Transverse colon (tissue), 4 donors: ENCODE data around the gene SCT.

ENCODE experiments used
- EP300 ChIP-seq: sonication (generic); formaldehyde crosslinking; IDR thresholded peaks from one replicate; pipeline ENCODE4 v1.6.1; 2017; ENCODE audit warnings: antibody characterized with exemption, low read depth
- POLR2A ChIP-seq: fragments of 450-650 bp; IDR thresholded peaks from one replicate; pipeline ENCODE4 v1.6.1; 2016; ENCODE audit warnings: antibody characterized with exemption, mild to moderate bottlenecking, moderate library complexity
- POLR2AphosphoS5 ChIP-seq, 3 donors: sonication (generic); formaldehyde crosslinking; IDR thresholded peaks; one replicate each; pipeline ENCODE4 v1.6.1; 2016; ENCODE audit warnings: antibody characterized with exemption in 3 of 3
- TF ChIP-seq, protein P1 (sequence below), 5 experiments: fragments of 200-600 bp in 3 of 5; fragments of 450-650 bp in 2 of 5; sonication (generic) in 3 of 5; IDR thresholded peaks; 1 replicate in 2 of 5; 2 replicates in 3 of 5; pipeline ENCODE4 v1.5.1; 2016 to 2017; ENCODE audit warnings: antibody characterized with exemption in 5 of 5, inconsistent platforms in 3 of 5, mild to moderate bottlenecking in 2 of 5, moderate library complexity in 1 of 5

- TF ChIP-seq, protein P1, sequence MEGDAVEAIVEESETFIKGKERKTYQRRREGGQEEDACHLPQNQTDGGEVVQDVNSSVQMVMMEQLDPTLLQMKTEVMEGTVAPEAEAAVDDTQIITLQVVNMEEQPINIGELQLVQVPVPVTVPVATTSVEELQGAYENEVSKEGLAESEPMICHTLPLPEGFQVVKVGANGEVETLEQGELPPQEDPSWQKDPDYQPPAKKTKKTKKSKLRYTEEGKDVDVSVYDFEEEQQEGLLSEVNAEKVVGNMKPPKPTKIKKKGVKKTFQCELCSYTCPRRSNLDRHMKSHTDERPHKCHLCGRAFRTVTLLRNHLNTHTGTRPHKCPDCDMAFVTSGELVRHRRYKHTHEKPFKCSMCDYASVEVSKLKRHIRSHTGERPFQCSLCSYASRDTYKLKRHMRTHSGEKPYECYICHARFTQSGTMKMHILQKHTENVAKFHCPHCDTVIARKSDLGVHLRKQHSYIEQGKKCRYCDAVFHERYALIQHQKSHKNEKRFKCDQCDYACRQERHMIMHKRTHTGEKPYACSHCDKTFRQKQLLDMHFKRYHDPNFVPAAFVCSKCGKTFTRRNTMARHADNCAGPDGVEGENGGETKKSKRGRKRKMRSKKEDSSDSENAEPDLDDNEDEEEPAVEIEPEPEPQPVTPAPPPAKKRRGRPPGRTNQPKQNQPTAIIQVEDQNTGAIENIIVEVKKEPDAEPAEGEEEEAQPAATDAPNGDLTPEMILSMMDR (IDR thresholded peaks at IDR 0.05), result no peak
- TF ChIP-seq POLR2AphosphoS5 (IDR thresholded peaks at IDR 0.05) (no peak), POLR2A (no peak), EP300 (no peak)
Observed at GRCh38 chr11:578276-579035, 48.5 kb downstream of the SCT start.
